Neural crest cell (in vitro differentiated cells): Measurements from ENCODE around the gene C11orf52. TPM values are rescaled to one million over a fixed set of nuclear protein-coding genes. Genes with fewer than 3 reads are reported as not detected.

Experiments
- DNase-seq: peaks from one replicate; pipeline ENCODE4 v3.0.0; 2021; ENCODE audit warnings: low read depth, mixed read lengths, low spot score
- H3K27ac Mint-ChIP-seq: one replicate; pipeline ENCODE4 v1.8.0; 2021; ENCODE audit warnings: mild to moderate bottlenecking, mixed read lengths; ENCODE audit not compliant: unreplicated experiment
- H3K27me3 Mint-ChIP-seq: 2 replicates; pipeline ENCODE4 v1.8.0; 2021; ENCODE audit warnings: low read depth, mild to moderate bottlenecking, mixed read lengths
- H3K36me3 Mint-ChIP-seq: 2 replicates; pipeline ENCODE4 v1.8.0; 2021; ENCODE audit warnings: low read depth, mild to moderate bottlenecking, mixed read lengths
- H3K4me1 Mint-ChIP-seq: 2 replicates; pipeline ENCODE4 v1.8.0; 2021; ENCODE audit warnings: mixed read lengths
- H3K4me3 Mint-ChIP-seq: one replicate; pipeline ENCODE4 v1.8.0; 2021; ENCODE audit warnings: mild to moderate bottlenecking, mixed read lengths
- H3K9me3 Mint-ChIP-seq: 2 replicates; pipeline ENCODE4 v1.8.0; 2021; ENCODE audit warnings: mixed read lengths
- CTCF ChIP-seq: fragments of 200-600 bp; sonication (generic); conservative IDR thresholded peaks from 2 replicates; pipeline ENCODE4 v1.5.0; 2021; ENCODE audit warnings: antibody characterized with exemption, mild to moderate bottlenecking
- total RNA-seq: library from RNA; stranded (reverse); gene quantifications from 2 replicates; pipeline ENCODE4 v1.2.1, GENCODE V29; 2021

C11orf52 gene
- total RNA-seq, 1 donor from 2014 or later = not detected

DNA sequence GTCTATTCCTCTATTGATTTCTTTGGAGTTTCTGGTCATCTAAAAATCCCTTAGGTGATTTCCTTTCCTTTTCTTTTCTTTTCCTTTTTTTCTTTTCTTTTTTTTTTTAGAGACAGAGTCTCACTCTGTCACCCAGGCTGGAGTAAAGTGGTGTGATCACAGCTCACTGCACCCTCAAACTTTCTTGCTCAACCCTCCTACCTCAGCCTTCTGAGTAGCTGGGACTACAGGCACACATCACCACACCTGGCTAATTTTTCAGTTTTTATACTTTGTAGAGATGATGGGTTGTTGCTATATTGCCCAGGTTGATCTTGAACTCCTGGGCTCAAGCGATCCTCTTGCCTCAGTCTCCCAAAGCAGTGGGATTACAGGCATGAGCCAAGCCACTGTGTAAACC is 1.9 kb upstream of the C11orf52 start:
- H3K27me3 Mint-ChIP-seq = peaks cover 10% of the 10 kb centered on the region
- DNase-seq = no peak
- no peak overlapping the region for H3K27ac Mint-ChIP-seq
- no peaks in the 10 kb centered on the region for H3K36me3 Mint-ChIP-seq
- peaks cover 12% of the 10 kb centered on the region for H3K4me1 Mint-ChIP-seq
- TF ChIP-seq CTCF = no peak
- H3K4me3 Mint-ChIP-seq = no peak overlapping the region
- H3K9me3 Mint-ChIP-seq = no peaks in the 10 kb centered on the region

GRCh38 chr11:111917312-111917711 is 1.4 kb upstream of the C11orf52 start:
- H3K9me3 Mint-ChIP-seq = no peaks in the 10 kb centered on the region
- H3K27ac Mint-ChIP-seq = no peak overlapping the region
- H3K36me3 Mint-ChIP-seq = no peaks in the 10 kb centered on the region
- H3K4me1 Mint-ChIP-seq = peaks cover 8% of the 10 kb centered on the region
- no peak for DNase-seq
- H3K4me3 Mint-ChIP-seq = no peak overlapping the region
- no peak for TF ChIP-seq CTCF
- H3K27me3 Mint-ChIP-seq = peaks cover 10% of the 10 kb centered on the region

DNA sequence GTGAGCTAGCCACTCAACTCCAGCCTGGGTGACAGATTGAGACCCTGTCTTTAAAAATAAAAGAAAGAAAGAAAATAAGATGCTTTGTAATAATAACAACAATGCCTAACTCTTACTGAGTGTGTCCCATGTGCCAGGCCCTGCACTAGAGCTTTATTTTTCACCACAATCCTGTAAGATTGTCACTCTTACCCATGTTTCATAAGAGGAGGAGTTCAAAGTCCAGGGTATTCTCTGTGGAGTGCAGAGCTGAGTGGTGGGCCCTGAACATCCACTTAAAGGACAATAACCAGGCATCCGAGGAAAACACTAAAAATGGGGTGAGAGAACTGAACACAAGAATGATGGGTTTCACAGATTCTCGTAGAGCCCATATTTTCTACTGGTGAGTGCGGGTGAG is 925 bp upstream of the C11orf52 start:
- no peak for TF ChIP-seq CTCF
- Mint-ChIP-seq H3K4me1 (peaks cover 8% of the 10 kb centered on the region), H3K36me3 (no peaks in the 10 kb centered on the region), H3K27me3 (peaks cover 10% of the 10 kb centered on the region), H3K27ac (no peak overlapping the region), H3K4me3 (no peak overlapping the region), H3K9me3 (no peaks in the 10 kb centered on the region)
- no peak for DNase-seq

GRCh38 chr11:111920908-111921307 is 2.2 kb downstream of the C11orf52 start:
- Mint-ChIP-seq H3K36me3 (no peaks in the 10 kb centered on the region), H3K9me3 (no peaks in the 10 kb centered on the region), H3K4me3 (no peak overlapping the region), H3K27me3 (peaks cover 9% of the 10 kb centered on the region), H3K4me1 (peaks cover 10% of the 10 kb centered on the region), H3K27ac (no peak overlapping the region)
- no peak for TF ChIP-seq CTCF
- no peak for DNase-seq

- TF ChIP-seq CTCF = no peak
- Mint-ChIP-seq H3K27me3 (peaks cover 3% of the 10 kb centered on the region), H3K9me3 (no peaks in the 10 kb centered on the region), H3K36me3 (no peaks in the 10 kb centered on the region), H3K4me1 (peaks cover 18% of the 10 kb centered on the region), H3K4me3 (no peak overlapping the region), H3K27ac (no peak overlapping the region)
- DNase-seq = no peak
Measured at GRCh38 chr11:111921541-111922230, 3.0 kb downstream of the C11orf52 start.
